MG63 (cell line): Measurements from ENCODE around the gene SEMA3B. TPM values are rescaled to one million over a fixed set of nuclear protein-coding genes. Genes with fewer than 3 reads are reported as not detected.
"Not testable (repeated sequence)": the region's sequence is repeated elsewhere in the genome, so short reads cannot be mapped to it uniquely, and the experiment has no call there.

ENCODE experiments used
- DNase-seq: peaks from one replicate; pipeline ENCODE4 v3.0.0-alpha.2; 2020
- H3K27me3 ChIP-seq: fragments of 250-450 bp; sonication (Bioruptor Pico); 2 replicates; pipeline ENCODE4 v1.5.1; 2020; ENCODE audit warnings: mild to moderate bottlenecking, moderate library complexity
- H3K36me3 ChIP-seq: fragments of 250-450 bp; sonication (Bioruptor Pico); 2 replicates; pipeline ENCODE4 v1.5.1; 2020; ENCODE audit warnings: mild to moderate bottlenecking, moderate library complexity
- H3K4me3 ChIP-seq: fragments of 250-450 bp; sonication (Bioruptor Pico); 2 replicates; pipeline ENCODE4 v1.5.1; 2020; ENCODE audit warnings: mild to moderate bottlenecking, moderate library complexity
- H3K9me3 ChIP-seq: fragments of 250-450 bp; sonication (Bioruptor Pico); 2 replicates; pipeline ENCODE4 v1.5.1; 2020; ENCODE audit warnings: mild to moderate bottlenecking, moderate library complexity
- total RNA-seq: library from RNA; depleted of rRNA; stranded (reverse); fragments of >200 nt; shearing (Covaris generic); gene quantifications from 2 replicates; pipeline ENCODE4 v1.2.3, GENCODE V29; 2014; ENCODE audit warnings: low replicate concordance

SEMA3B gene
- total RNA-seq, 1 experiment from 2014 or later = 13.4 TPM

DNA sequence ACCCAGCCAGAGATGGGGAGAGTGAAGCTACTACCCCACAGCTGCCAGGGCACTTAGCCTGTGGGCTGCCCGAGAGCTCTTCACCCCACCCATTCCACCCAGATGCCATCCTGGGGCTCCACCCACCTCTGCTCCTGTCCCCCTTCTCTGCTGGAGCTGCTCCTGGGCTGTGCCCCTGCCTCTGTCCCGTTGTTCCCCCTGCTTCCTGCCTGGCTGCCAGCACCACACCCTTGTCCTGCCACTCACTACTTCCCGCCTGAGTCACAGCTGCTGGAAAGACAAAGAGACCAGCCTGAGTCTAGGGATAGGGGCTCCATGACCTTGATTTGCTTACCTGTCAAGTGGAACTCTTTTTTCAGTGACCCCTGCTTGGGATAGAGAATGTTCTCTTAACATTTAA, 20.6 kb upstream of the SEMA3B start:
- Histone ChIP-seq H3K9me3 (no peaks in the 10 kb centered on the region), H3K27me3 (no peaks in the 10 kb centered on the region), H3K36me3 (peaks cover 10% of the 10 kb centered on the region), H3K4me3 (no peak overlapping the region)
- peak; percentile 59 for DNase-seq

DNA sequence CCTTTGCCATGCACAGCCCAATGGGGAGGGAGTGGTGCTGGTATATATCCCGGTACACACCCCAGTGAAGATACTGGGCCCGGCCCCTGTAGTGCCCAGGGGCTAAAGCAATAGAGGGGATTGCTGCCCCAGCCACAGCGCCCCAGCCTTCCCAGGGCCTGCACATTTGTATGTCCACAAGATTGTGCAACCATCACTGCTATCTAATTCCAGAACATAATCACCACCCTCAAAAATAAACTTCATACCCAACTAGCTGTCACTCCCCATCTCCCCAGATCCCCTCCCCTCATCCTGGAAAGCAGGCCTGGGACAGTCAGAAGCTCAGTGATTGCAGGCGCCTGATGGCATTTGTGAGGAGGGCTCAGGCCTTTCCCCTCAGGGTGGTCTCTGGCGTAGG, 19.5 kb upstream of the SEMA3B start:
- H3K9me3 ChIP-seq = no peaks in the 10 kb centered on the region
- no peaks in the 10 kb centered on the region for H3K27me3 ChIP-seq
- H3K36me3 ChIP-seq = peaks cover 10% of the 10 kb centered on the region
- H3K4me3 ChIP-seq = no peak overlapping the region
- DNase-seq = no peak

DNA sequence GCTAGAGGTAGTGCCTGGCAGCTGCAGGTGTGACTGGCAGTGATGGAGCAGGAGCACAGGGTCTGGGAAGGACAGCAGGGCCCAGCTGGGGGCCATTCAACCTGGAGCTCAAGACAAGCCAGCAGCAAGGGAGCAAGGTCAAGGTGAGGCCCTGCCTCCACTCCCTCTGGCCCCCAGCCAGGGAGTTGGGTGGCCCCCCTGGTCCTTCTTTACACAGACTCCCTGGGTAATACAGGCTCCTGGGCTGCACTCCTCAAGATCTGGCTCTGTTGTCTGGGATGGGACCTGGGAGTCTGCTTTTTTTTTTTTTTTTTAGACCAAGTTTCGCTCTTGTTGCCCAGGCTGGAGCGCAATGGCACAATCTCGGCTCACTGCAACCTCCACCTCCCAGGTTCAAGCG, 18.4 kb upstream of the SEMA3B start:
- Histone ChIP-seq H3K36me3 (peaks cover 10% of the 10 kb centered on the region), H3K27me3 (no peaks in the 10 kb centered on the region), H3K4me3 (no peak overlapping the region), H3K9me3 (no peaks in the 10 kb centered on the region)
- DNase-seq = no peak

DNA sequence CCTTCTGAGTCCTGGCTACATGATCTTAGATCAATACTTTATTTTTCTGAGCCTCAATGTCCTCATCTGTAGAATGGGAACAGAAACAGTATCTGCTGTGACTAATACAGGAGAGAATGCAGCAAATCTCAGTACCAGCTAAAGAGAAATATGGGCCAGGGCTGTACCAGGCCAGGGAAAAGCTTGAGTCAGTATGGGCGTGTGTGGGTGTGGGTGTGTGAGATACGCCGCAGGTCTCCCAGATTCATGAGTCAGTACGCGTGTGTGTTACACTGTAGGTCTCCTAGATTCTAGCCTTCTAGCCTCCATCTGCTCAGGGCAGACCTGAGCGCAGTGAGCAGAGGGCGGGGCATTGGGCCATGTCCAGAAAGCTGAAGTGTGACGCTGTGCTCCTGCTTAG, 17.7 kb upstream of the SEMA3B start:
- Histone ChIP-seq H3K4me3 (no peak overlapping the region), H3K27me3 (no peaks in the 10 kb centered on the region), H3K9me3 (no peaks in the 10 kb centered on the region), H3K36me3 (peaks cover 10% of the 10 kb centered on the region)
- peak; percentile 64 for DNase-seq

DNA sequence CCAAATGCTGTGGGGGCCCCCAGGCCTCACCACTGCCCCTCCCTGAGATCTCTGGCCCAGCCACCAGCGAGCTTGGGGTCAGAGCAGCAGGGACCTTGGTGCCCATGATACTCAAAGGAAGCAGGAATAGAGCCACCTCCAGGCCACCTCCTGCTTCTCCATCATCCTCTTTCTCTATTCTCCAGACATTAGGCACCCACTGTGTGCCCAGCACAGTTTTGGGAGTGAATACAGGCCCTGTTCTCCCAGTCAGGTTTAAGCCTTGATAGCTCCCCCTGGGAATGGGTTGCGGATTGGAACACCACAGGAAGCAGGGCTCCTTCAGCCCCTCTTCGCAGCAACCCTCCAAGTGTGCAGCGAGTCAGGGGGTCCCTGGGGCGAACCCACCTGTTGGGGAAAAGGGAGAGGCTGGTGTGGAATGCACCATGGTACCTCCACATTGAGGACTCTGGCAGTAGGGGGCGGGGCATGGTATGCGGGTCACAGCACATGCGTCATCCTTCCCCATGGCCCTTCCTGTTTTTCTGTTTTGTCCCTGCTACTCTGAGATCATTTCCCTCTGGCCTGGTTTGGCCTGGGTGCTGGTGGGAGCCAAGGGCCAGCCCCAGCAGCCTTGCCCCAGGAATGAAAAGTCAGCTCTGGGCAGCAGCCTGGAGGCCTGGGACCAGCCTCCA, 14.2 kb upstream of the SEMA3B start:
- Histone ChIP-seq H3K27me3 (no peaks in the 10 kb centered on the region), H3K4me3 (no peak overlapping the region), H3K9me3 (no peaks in the 10 kb centered on the region), H3K36me3 (peaks cover 12% of the 10 kb centered on the region)
- no peak for DNase-seq

DNA sequence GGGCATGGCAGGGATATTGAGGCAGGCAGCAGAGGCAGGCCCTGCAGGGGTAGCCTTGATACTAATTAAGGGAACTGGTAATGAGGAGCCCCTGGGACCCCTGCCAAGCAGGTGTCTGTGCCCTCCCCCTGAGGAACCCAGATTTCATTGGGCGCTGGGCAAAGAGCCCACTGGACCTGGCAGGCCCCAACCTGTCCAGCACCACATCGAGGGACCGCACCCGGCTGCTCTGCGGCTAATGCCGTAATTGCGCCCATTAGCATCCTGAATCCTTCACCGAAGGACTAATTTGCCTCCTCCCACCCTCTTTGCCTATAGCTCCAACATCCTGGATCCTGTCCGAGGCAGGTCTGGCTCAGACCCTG, 13.7 kb upstream of the SEMA3B start:
- Histone ChIP-seq H3K27me3 (no peaks in the 10 kb centered on the region), H3K9me3 (no peaks in the 10 kb centered on the region), H3K36me3 (peaks cover 12% of the 10 kb centered on the region), H3K4me3 (no peak overlapping the region)
- DNase-seq = no peak

DNA sequence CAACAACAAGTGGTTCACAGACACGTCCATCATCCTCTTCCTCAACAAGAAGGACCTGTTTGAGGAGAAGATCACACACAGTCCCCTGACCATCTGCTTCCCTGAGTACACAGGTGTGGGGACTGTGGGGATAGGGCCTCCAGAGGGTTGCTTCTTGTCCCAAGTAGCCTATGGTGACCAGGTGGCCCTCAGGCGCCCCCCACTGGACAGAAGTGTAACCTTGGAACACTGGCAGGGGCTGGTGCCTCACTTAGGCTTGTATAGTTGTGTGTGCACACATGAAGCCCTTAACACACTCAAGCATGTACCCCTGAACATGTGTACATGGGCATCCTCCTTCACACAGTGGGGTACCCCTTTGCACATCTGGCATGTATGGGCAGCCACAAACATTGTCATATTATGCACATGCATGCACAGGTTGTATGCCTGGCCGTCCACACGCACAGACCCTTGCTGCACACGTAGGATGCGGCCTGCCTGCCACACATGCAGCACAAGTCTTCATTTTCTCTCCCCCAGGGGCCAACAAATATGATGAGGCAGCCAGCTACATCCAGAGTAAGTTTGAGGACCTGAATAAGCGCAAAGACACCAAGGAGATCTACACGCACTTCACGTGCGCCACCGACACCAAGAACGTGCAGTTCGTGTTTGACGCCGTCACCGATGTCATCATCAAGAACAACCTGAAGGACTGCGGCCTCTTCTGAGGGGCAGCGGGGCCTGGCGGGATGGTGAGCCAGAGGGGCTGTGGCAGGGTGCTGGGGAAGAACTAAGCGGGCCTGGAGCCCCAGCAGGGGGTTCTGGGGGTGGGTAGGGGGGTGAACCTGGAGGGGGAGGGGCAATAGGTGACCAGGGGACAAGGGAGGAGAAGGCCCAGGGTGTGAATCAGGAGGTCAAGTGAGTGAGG, 11.7 kb upstream of the SEMA3B start:
- DNase-seq = no peak
- peaks cover 10% of the 10 kb centered on the region for H3K36me3 ChIP-seq
- no peak overlapping the region for H3K4me3 ChIP-seq
- no peaks in the 10 kb centered on the region for H3K9me3 ChIP-seq
- no peaks in the 10 kb centered on the region for H3K27me3 ChIP-seq

DNA sequence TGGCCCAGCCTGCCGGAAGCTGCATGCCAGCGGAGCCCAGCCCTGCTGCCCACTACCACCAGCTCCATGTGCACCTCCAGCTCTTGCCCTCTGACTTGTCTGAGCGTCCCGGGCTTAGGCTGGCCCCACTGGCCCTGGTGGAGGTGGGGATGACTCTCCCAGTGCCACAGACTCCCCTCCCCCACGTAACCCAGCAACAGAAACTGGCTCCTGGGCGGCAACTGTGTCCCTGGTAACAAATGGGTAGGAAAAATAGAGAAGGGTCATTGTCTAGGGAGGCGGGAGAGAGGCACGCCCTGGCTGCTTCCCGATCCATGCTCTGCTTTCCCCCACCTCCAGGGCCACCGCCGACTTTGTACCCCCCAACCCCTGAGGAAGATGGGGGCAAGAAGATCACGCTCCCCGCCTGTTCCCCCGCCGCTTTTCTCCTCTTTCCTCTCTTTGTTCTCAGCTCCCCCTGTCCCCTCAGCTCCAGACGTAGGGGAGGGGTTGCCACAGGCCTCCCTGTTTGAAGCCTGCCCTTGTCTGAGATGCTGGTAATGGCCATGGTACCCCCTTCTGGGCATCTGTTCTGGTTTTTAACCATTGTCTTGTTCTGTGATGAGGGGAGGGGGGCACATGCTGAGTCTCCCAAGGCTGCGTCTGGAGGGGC, 10.8 kb upstream of the SEMA3B start:
- DNase-seq = no peak
- Histone ChIP-seq H3K4me3 (no peak overlapping the region), H3K36me3 (peaks cover 8% of the 10 kb centered on the region), H3K9me3 (no peaks in the 10 kb centered on the region), H3K27me3 (no peaks in the 10 kb centered on the region)

DNA sequence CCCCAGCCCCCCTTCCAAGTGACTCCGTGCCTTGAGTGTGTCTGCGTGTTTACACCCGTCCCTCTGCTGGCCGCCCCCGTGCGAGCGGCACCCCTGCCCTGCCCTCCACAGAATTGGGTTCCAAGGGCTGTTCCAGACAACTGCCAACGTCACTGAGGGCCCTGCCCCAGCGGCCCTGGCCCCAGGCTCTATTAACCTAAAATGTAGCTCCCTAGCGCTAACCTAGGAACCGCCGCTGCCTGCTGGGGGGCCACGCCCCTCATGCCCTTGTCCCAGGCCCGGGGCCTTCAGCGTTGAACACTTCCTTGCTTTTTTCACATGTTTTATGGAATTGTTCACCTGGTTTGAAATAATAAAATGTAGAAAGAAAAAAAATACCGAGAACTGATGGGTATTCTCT, 10.0 kb upstream of the SEMA3B start:
- Histone ChIP-seq H3K27me3 (no peaks in the 10 kb centered on the region), H3K4me3 (no peak overlapping the region), H3K9me3 (no peaks in the 10 kb centered on the region), H3K36me3 (peaks cover 8% of the 10 kb centered on the region)
- DNase-seq = no peak

DNA sequence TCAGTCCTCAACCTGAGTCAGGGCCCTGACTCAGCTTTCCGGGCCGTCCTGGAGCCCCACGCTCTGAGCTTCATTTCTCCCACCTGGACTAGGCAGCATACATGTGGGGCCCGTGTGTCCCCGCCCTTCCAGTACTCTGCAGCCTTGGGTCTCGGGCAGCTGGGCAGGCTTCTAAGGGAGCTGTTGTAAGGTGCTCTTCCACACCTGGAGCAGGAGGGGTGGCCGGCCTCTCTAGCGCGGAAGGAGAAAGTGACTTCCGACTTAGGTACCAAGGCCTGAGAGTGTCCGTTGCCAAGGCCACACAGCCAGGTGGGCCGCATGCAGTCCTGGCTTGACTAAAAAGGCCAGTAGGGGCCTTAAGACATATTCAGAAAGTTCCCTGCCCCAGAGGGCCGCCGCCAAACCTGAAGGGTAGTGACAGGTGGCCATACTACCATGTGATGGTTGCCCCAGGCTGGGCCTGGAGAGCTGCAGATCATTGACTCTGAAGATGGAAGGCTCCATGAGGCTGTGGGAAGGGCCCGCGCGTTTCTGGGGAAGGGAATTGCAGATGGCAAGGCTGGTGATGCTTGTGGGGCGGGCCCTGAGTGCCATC, 9.4 kb upstream of the SEMA3B start:
- DNase-seq = no peak
- Histone ChIP-seq H3K27me3 (no peaks in the 10 kb centered on the region), H3K4me3 (no peak overlapping the region; the same call in 1 of the 2 replicates), H3K36me3 (peaks cover 8% of the 10 kb centered on the region), H3K9me3 (no peaks in the 10 kb centered on the region)

DNA sequence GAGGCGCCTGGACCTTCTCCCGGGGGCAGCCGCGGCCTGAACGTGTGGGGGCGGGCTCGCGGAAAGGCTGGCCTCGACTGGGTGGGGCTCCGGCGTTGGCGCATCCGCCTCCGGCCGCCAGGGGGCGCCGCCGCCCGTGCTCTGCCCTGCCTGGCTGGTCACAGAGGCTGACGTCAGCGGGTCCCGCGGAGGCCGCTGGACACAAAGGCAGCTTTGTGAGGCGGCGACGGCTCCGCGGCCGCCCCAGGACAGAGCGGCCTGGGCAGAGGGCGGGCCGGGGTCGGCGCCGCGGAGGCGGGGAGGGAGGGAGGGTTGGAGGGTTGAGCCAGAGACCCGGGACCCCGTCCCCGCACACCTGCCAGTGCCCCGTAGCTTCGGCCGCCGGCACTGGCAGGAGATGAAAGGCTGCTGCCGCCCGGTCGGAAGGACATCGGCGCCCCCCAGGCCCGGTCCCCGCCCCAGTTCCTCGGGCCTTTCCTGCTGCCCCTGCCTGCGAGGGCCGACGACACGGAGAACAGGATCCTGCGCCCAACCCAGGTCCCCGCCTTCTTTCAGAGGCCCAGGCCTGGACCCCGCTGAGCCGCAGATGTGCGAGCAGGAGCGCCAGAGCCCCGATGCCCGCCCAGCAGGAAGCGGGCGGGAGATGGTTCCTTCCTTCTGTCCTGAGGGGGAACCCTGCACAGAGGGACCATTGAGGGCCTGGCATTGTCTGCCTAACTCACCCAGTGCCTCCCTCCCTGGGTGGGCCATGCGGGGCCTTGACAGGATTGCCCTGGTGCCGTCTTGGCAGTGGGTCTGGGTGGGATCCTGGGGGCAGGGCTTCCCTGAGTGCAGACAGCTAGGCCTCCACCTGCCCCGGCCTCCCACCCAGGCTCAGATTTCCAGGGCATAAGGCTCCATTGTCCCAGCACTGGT, 8.7 kb upstream of the SEMA3B start:
- DNase-seq = peak; percentile 88
- H3K9me3 ChIP-seq = no peaks in the 10 kb centered on the region
- H3K27me3 ChIP-seq = no peaks in the 10 kb centered on the region
- H3K36me3 ChIP-seq = peaks cover 8% of the 10 kb centered on the region
- H3K4me3 ChIP-seq = peak overlapping the region; percentile 54

DNA sequence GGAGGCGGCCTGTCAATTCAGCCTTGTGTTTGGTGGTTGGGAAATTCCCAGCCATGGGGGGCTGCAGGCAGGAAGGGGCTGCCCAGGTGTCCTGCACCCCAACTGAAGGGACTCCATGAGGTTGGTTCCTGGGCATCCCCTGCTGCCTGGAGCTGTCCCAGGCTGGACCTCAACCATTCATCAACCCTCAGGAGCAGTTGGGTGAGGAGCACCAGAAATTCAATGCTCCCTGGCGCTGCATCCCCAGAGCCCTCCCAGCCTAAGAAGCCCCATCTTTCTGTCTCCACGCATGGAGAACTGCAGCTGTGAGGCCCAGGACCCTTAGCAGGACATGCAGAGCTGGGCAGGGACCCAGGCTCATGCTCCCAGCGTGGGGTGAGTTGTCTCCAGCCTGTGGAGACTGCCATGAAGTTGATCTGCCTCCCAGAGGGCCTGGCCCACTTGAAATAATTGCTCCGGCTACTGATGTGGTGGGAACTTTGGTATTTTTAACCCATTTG, 8.0 kb upstream of the SEMA3B start:
- Histone ChIP-seq H3K27me3 (no peaks in the 10 kb centered on the region), H3K9me3 (no peaks in the 10 kb centered on the region), H3K4me3 (peak overlapping the region; percentile 54), H3K36me3 (peaks cover 8% of the 10 kb centered on the region)
- DNase-seq = no peak

DNA sequence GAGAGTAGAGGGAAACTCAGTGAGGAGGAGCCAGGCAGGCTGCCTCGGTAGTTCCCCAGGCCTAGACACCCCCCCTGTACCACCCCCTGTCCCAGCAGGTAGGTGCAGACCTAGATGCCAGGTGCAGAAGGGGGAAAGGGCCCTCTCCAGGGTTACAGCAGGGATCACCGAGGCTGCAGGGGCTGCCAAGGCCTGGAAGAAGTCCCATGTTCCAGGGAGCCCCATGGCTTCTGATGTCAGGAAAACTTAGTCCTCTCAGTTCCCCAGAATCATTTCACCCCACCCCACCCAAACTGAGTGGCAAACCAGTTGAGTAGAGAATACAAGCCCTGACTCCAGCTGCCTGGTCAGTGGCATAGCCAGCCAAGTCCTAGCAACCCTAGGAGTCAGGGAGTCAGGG, 7.4 kb upstream of the SEMA3B start:
- H3K36me3 ChIP-seq = peaks cover 7% of the 10 kb centered on the region
- H3K9me3 ChIP-seq = no peaks in the 10 kb centered on the region
- no peaks in the 10 kb centered on the region for H3K27me3 ChIP-seq
- H3K4me3 ChIP-seq = no peak overlapping the region
- no peak for DNase-seq

DNA sequence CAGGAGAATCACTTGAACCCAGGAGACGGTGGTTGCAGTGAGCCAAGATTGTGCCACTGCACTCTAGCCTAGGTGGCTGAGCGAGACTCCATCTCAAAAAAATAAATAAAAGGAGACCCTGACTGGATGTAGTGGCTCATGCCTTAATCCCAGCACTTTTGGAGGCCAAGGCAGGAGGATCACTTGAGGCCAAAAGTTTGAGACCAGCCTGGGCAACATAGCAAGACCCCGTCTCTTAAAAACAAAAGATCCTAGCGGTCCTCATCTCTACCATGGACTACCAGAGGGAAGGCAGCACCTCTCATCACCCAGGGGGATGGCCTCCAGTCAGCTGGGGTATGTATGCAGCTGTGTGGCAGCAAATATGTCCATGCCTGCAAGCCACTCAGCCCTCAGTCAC, 6.7 kb upstream of the SEMA3B start:
- not testable (repeated sequence) for H3K27me3 ChIP-seq, H3K9me3 ChIP-seq, H3K4me3 ChIP-seq, DNase-seq, H3K36me3 ChIP-seq

DNA sequence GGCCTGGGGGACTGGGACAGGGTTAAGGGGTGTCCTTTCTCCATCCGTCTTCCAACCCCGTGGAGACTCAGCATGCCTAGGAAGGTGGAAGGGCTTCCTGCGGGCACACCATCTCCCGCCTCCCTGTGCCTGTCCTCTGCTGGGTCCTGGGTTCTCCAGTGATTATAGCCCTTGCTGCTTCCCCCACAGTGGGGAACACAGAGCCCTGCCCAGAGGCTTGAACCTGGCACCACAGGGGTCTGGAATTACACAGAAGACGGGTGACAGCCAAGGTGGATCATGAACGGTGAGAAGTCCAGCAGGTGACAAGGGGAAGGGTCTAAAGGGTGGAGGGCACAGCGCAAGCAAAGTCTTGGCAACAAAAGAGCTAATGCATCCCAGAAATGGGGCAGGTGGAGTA, 6.2 kb upstream of the SEMA3B start:
- no peak overlapping the region for H3K4me3 ChIP-seq
- no peaks in the 10 kb centered on the region; the same call in 1 of the 2 replicates for H3K36me3 ChIP-seq
- no peaks in the 10 kb centered on the region for H3K9me3 ChIP-seq
- DNase-seq = no peak
- no peaks in the 10 kb centered on the region for H3K27me3 ChIP-seq
